Tibial nerve (tissue), 3 donors: ENCODE results near the gene SAP30BP.

Experiments used
- EP300 ChIP-seq, 2 donors: sonication (generic); formaldehyde crosslinking; IDR thresholded peaks; one replicate each; pipeline ENCODE4 v1.6.1; 2017; ENCODE audit warnings: antibody characterized with exemption in 2 of 2, mild to moderate bottlenecking in 1 of 2
- POLR2A ChIP-seq, 2 donors: fragments of 450-650 bp; IDR thresholded peaks; one replicate each; pipeline ENCODE4 v1.6.1; 2017; ENCODE audit warnings: antibody characterized with exemption in 2 of 2, mild to moderate bottlenecking in 2 of 2, moderate library complexity in 2 of 2

DNA sequence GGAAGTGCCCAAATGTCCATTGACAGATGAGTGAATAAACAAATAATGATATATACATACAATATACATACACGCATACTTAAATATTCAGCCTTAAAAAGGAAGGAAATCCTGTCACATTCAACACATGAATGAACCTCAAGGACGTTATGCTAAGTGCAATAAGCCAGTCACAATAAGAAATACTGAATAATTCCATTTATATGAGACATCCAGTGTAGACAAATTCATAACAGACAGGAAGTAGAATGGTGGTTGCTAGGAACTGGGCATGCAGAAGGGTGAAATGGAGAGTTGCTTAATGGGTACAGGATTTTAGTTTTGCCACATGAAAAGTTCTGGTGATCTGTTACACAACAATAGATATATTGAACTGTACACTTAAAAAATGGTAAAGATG lies 45.3 kb downstream of the SAP30BP start:
- TF ChIP-seq EP300 (IDR thresholded peaks at IDR 0.05) (no peak), POLR2A (IDR thresholded peaks at IDR 0.05) (no peak)
